Tibial artery (tissue), 4 donors: ENCODE measurements around the gene CSTPP1.

ENCODE experiments used
- DNase-seq, 2 donors: peaks; one replicate each; pipeline ENCODE4 v3.0.0-alpha.2; 2019
- H3K27ac ChIP-seq, 2 donors: fragments of 200-600 bp; sonication (generic) in 1 of 2; 1 replicate in 1 of 2; 2 replicates in 1 of 2; pipeline ENCODE4 v1.5.1; 2018 to 2019; ENCODE audit warnings: mild to moderate bottlenecking in 1 of 2
- H3K27me3 ChIP-seq, 2 donors: fragments of 200-600 bp; sonication (generic) in 1 of 2; one replicate each; pipeline versions ENCODE4 v1.5.1 to v1.6.0; 2016 to 2019
- H3K36me3 ChIP-seq, 3 donors: fragments of 200-600 bp; sonication (generic) in 2 of 3; one replicate each; pipeline ENCODE4 v1.5.1; 2016 to 2019; ENCODE audit warnings: mild to moderate bottlenecking in 2 of 3
- H3K4me1 ChIP-seq, 4 donors: fragments of 200-600 bp; sonication (generic) in 2 of 4; 1 replicate in 3 of 4; 2 replicates in 1 of 4; pipeline ENCODE4 v1.5.1; 2016 to 2019
- H3K4me3 ChIP-seq, 2 donors: fragments of 200-600 bp; sonication (generic) in 1 of 2; 1 replicate in 1 of 2; 2 replicates in 1 of 2; pipeline ENCODE4 v1.5.1; 2018 to 2019; ENCODE audit warnings: mild to moderate bottlenecking in 2 of 2
- H3K9me3 ChIP-seq, 3 donors: fragments of 200-600 bp; sonication (generic) in 1 of 3; one replicate each; pipeline ENCODE4 v1.5.1; 2016 to 2019
- intact Hi-C: fragments of 100-400 bp; cut with DNase I; formaldehyde crosslinking; loops from one replicate; pipeline ENCODE4 v1.15.0; 2023; ENCODE audit warnings: low total_unique reads
- TF ChIP-seq, protein P1 (sequence below), 2 experiments: fragments of 200-600 bp in 1 of 2; fragments of 450-650 bp in 1 of 2; IDR thresholded peaks; one replicate each; pipeline ENCODE4 v1.5.1; 2017 to 2019; ENCODE audit warnings: antibody characterized with exemption in 2 of 2, mild to moderate bottlenecking in 1 of 2, moderate library complexity in 1 of 2

CSTPP1 gene

DNA sequence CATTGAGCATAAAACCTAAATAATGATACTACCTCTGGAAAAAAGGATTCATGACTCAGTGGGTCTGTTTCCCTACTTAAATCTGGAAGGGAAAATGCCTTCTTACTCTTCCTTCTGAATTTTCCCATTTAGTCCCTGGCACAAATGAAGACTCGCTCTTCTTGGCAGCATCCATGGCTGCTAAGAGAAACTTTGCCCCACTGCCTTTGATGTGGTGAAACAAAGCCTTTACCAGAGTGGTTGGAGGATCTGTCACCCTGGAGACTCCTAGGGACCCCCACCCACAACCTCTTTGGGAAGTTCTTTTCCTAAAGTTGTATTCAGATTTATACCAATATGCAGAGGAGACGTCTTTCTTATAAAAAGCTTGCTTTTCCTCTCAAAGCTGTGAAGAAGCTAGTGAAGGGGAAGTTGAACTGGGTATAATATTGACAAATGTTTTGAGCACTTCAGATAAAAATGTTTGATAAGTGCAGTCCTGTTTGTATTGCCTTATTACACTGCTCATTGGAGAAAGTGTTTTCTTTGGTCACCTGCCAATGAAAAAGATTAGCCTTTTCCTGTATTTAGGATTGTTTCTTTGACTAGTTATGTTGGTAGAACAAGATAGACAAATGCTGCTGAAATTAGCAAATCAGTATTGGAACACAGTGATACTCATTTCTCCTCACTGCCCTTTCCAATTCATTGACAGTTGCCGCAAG lies 162.8 kb downstream of the CSTPP1 start:
- intact Hi-C loops, result no loop called here
- no peak for DNase-seq

DNA sequence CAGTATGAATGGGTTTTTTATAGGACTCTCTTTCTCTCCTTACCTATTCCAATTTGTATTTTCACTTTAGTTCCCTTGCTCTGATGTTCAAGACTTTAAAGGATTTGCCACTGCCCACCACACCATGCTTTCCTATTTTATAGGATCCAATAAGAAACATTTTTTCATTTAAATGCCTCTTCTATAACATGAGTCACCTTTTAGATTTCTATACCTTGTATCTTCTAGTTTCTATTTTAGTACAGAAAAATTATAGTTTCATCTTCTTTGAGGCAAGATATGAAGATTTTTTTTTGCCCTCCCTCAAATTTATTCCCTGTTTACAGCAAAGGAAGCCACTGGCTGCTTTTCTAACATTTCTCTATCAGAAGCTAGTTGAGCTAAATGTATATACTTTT lies 163.4 kb downstream of the CSTPP1 start:
- intact Hi-C loops, result no loop called here
- H3K9me3 ChIP-seq, result no peaks in the 10 kb centered on the region
- no peaks in the 10 kb centered on the region for H3K36me3 ChIP-seq
- no peaks in the 10 kb centered on the region for H3K4me1 ChIP-seq
- no peak overlapping the region for H3K4me3 ChIP-seq
- H3K27ac ChIP-seq, result no peak overlapping the region
- no peaks in the 10 kb centered on the region for H3K27me3 ChIP-seq
- TF ChIP-seq, protein P1, sequence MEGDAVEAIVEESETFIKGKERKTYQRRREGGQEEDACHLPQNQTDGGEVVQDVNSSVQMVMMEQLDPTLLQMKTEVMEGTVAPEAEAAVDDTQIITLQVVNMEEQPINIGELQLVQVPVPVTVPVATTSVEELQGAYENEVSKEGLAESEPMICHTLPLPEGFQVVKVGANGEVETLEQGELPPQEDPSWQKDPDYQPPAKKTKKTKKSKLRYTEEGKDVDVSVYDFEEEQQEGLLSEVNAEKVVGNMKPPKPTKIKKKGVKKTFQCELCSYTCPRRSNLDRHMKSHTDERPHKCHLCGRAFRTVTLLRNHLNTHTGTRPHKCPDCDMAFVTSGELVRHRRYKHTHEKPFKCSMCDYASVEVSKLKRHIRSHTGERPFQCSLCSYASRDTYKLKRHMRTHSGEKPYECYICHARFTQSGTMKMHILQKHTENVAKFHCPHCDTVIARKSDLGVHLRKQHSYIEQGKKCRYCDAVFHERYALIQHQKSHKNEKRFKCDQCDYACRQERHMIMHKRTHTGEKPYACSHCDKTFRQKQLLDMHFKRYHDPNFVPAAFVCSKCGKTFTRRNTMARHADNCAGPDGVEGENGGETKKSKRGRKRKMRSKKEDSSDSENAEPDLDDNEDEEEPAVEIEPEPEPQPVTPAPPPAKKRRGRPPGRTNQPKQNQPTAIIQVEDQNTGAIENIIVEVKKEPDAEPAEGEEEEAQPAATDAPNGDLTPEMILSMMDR (IDR thresholded peaks at IDR 0.05), result no peak
- DNase-seq, result no peak

More for the DNA sequence above, 162.8 kb downstream of the CSTPP1 start:
- Histone ChIP-seq H3K9me3 (no peaks in the 10 kb centered on the region), H3K4me3 (no peak overlapping the region), H3K27me3 (no peaks in the 10 kb centered on the region), H3K36me3 (no peaks in the 10 kb centered on the region), H3K27ac (no peak overlapping the region), H3K4me1 (no peaks in the 10 kb centered on the region)
- TF ChIP-seq, protein P1 (IDR thresholded peaks at IDR 0.05), result no peak

DNA sequence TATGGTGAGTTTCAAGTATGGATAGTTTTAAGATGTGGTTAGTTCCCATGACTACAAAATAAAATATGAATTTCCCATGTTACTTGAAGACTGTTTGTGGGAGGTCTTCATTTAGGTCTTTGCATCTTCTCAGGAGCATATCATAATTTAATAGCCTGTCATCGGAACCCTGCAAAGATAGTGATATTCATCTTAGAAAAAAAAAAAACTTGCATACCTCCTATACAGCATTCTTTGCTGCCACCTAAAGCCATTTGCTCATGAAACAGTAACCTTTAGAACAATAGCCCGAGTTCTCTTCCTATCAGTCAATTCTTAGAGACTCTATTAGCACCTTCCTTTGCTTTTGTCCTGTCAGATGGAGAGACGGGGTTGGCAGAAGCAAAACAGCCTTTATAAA lies 164.8 kb downstream of the CSTPP1 start:
- TF ChIP-seq, protein P1 (IDR thresholded peaks at IDR 0.05), result no peak
- Histone ChIP-seq H3K27ac (no peak overlapping the region), H3K27me3 (no peaks in the 10 kb centered on the region), H3K4me1 (no peaks in the 10 kb centered on the region), H3K4me3 (no peak overlapping the region), H3K9me3 (no peaks in the 10 kb centered on the region), H3K36me3 (no peaks in the 10 kb centered on the region)
- intact Hi-C loops, result no loop called here
- no peak for DNase-seq

DNA sequence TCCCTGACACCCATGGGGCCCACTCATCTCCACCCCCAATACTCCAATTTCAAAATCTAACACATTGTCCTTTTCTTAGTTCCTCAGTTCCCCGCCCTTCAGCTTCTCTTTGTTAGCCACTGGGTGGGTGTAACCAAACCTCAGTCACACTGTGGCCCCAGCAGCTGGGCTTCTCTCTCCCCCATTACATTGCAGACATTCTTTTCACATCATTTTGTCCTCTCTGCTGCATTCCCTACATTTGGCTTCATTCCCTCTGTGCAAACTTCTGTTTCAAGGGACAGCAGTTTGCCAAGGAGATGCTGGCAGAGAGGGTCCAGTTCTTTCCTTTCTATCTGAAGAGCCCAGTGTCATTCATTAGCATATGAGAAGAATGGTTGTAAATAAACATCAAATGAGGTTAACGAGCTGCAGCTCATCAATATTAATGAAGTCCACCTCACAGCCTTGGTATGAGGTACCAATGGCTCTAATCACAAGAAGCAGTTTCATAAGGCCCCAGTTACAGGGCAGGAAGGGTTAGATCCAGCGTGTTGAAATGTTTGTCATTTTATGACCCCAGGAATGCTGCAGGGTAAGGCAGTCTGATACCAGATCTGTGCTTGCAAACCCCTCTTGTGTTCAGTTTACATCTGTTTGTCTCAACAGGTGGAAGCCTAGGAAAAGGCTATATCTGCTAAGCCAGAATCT lies 167.8 kb downstream of the CSTPP1 start:
- DNase-seq, result no peak

DNA sequence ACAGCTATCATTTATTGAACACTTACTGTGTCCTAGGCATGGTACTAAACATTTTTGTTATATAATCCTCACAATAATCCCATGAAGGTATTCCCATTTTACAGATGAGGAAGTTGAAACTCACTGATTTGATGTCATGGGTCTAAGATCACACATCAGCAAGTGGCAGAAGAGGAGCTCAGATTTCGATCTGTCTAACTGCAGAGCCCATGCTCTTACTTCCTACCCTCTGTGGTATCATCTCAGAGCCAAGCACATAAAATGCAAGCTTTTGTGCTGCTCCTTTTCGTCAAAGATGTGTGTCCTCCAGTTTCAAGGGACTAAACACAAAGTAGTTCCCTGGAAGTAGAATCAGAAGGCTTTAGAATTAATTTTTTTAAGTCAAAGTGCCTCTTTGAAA lies 169.0 kb downstream of the CSTPP1 start:
- Histone ChIP-seq H3K27me3 (no peaks in the 10 kb centered on the region), H3K4me3 (no peak overlapping the region), H3K4me1 (no peaks in the 10 kb centered on the region), H3K27ac (no peak overlapping the region), H3K9me3 (no peaks in the 10 kb centered on the region), H3K36me3 (no peaks in the 10 kb centered on the region)
- intact Hi-C loops, result no loop called here
- no peak for DNase-seq
- TF ChIP-seq, protein P1 (IDR thresholded peaks at IDR 0.05), result no peak

More for the DNA sequence above, 167.8 kb downstream of the CSTPP1 start:
- Histone ChIP-seq H3K27ac (no peak overlapping the region), H3K9me3 (no peaks in the 10 kb centered on the region), H3K4me1 (no peaks in the 10 kb centered on the region), H3K4me3 (no peak overlapping the region), H3K27me3 (no peaks in the 10 kb centered on the region), H3K36me3 (no peaks in the 10 kb centered on the region)
- intact Hi-C loops, result no loop called here
- TF ChIP-seq, protein P1 (IDR thresholded peaks at IDR 0.05), result no peak
